Tibial nerve (tissue), 4 donors: ENCODE results near the gene TBC1D4. TPM values are rescaled to one million over a fixed set of nuclear protein-coding genes. Genes with fewer than 3 reads are reported as not detected.

Source experiments
- DNase-seq, 2 donors: peaks; one replicate each; pipeline ENCODE4 v3.0.0-alpha.2; 2019; ENCODE audit warnings: low spot score in 2 of 2
- H3K27ac ChIP-seq, 4 donors: fragments of 200-600 bp; sonication (generic) in 3 of 4; one replicate each; pipeline ENCODE4 v1.5.1; 2017 to 2019; ENCODE audit warnings: mild to moderate bottlenecking in 1 of 4
- H3K27me3 ChIP-seq, 2 donors: fragments of 200-600 bp; sonication (generic) in 1 of 2; one replicate each; pipeline versions ENCODE4 v1.5.1 to v1.6.0; 2017 to 2019
- H3K36me3 ChIP-seq, 3 donors: fragments of 200-600 bp; sonication (generic); one replicate each; pipeline ENCODE4 v1.5.1; 2018 to 2019
- H3K4me1 ChIP-seq, 4 donors: fragments of 200-600 bp; sonication (generic) in 3 of 4; one replicate each; pipeline ENCODE4 v1.5.1; 2017 to 2019
- H3K4me3 ChIP-seq, 4 donors: fragments of 200-600 bp; sonication (generic) in 3 of 4; one replicate each; pipeline ENCODE4 v1.5.1; 2017 to 2019; ENCODE audit warnings: mild to moderate bottlenecking in 1 of 4, moderate library complexity in 1 of 4
- H3K9me3 ChIP-seq, 4 donors: fragments of 200-600 bp; sonication (generic) in 3 of 4; one replicate each; pipeline ENCODE4 v1.5.1; 2017 to 2019
- CTCF ChIP-seq, 5 experiments: fragments of 200-600 bp in 3 of 5; fragments of 450-650 bp in 2 of 5; sonication (generic) in 3 of 5; IDR thresholded peaks; one replicate each; pipeline ENCODE4 v1.5.1; 2016 to 2019; ENCODE audit warnings: antibody characterized with exemption in 5 of 5, mild to moderate bottlenecking in 3 of 5, moderate library complexity in 2 of 5
- EP300 ChIP-seq, 2 donors: sonication (generic); formaldehyde crosslinking; IDR thresholded peaks; one replicate each; pipeline ENCODE4 v1.6.1; 2017; ENCODE audit warnings: antibody characterized with exemption in 2 of 2, mild to moderate bottlenecking in 1 of 2
- POLR2A ChIP-seq, 2 donors: fragments of 450-650 bp; IDR thresholded peaks; one replicate each; pipeline ENCODE4 v1.6.1; 2017; ENCODE audit warnings: antibody characterized with exemption in 2 of 2, mild to moderate bottlenecking in 2 of 2, moderate library complexity in 2 of 2
- WGBS, 2 donors: methylation state at CpG; one replicate each; pipeline ENCODE4 v1.1.5; 2018; 5-methylcytosine and 5-hydroxymethylcytosine counted together
- total RNA-seq, 4 donors: library from RNA; depleted of rRNA; stranded (reverse); fragments of >200 nt; gene quantifications; one replicate each; pipeline ENCODE4 v1.1.0, GENCODE V29; 2016

TBC1D4 gene
- total RNA-seq, 4 donors from 2014 or later = 17.7 to 45.4 (median 33.4) TPM

GRCh38 chr13:75493156-75493555 lies 11.2 kb upstream of the TBC1D4 start:
- TF ChIP-seq EP300 (IDR thresholded peaks at IDR 0.05) = no peak
- TF ChIP-seq CTCF (IDR thresholded peaks at IDR 0.05) = no peak
- no peak for TF ChIP-seq POLR2A (IDR thresholded peaks at IDR 0.05)
- no peaks in the 10 kb centered on the region for H3K36me3 ChIP-seq
- H3K27ac ChIP-seq = no peak overlapping the region
- no peak overlapping the region for H3K4me3 ChIP-seq
- peaks cover 0 to 4% (median 0%) of the 10 kb centered on the region in 4 donors for H3K4me1 ChIP-seq
- H3K27me3 ChIP-seq = no peaks in the 10 kb centered on the region
- no peaks in the 10 kb centered on the region for H3K9me3 ChIP-seq
- no peak for DNase-seq

GRCh38 chr13:75492389-75492788 lies 10.4 kb upstream of the TBC1D4 start:
- DNase-seq = no peak
- peaks cover 0 to 6% (median 0%) of the 10 kb centered on the region in 4 donors for H3K4me1 ChIP-seq
- H3K27me3 ChIP-seq = no peaks in the 10 kb centered on the region
- H3K4me3 ChIP-seq = no peak overlapping the region
- no peaks in the 10 kb centered on the region for H3K36me3 ChIP-seq
- no peaks in the 10 kb centered on the region for H3K9me3 ChIP-seq
- no peak for TF ChIP-seq CTCF (IDR thresholded peaks at IDR 0.05)
- no peak for TF ChIP-seq EP300 (IDR thresholded peaks at IDR 0.05)
- TF ChIP-seq POLR2A (IDR thresholded peaks at IDR 0.05) = no peak
- WGBS, 2 donors = 95 to 99% methylated on average over 5 of the region's 5 CpGs
- H3K27ac ChIP-seq = no peak overlapping the region

GRCh38 chr13:75491376-75491775 lies 9.4 kb upstream of the TBC1D4 start:
- 93 to 100% methylated on average over 2 of the region's 2 CpGs for WGBS, 2 donors
- no peak for DNase-seq
- Histone ChIP-seq H3K4me1 (peaks cover 0 to 16% (median 0%) of the 10 kb centered on the region in 4 donors), H3K27me3 (no peaks in the 10 kb centered on the region), H3K27ac (no peak overlapping the region), H3K36me3 (no peaks in the 10 kb centered on the region), H3K4me3 (no peak overlapping the region), H3K9me3 (no peaks in the 10 kb centered on the region)
- no peak for TF ChIP-seq EP300 (IDR thresholded peaks at IDR 0.05)
- TF ChIP-seq CTCF (IDR thresholded peaks at IDR 0.05) = no peak
- TF ChIP-seq POLR2A (IDR thresholded peaks at IDR 0.05) = no peak

- Histone ChIP-seq H3K27me3 (no peaks in the 10 kb centered on the region), H3K4me3 (no peak overlapping the region), H3K36me3 (no peaks in the 10 kb centered on the region), H3K4me1 (peaks cover 0 to 20% (median 0%) of the 10 kb centered on the region in 4 donors), H3K9me3 (no peaks in the 10 kb centered on the region), H3K27ac (no peak overlapping the region)
- TF ChIP-seq CTCF (IDR thresholded peaks at IDR 0.05) (no peak), EP300 (IDR thresholded peaks at IDR 0.05) (no peak), POLR2A (IDR thresholded peaks at IDR 0.05) (no peak)
- WGBS, 2 donors = 46 to 51% methylated on average over 10 of the region's 10 CpGs
- no peak for DNase-seq
Observed at GRCh38 chr13:75489502-75490263, 7.7 kb upstream of the TBC1D4 start.

- no peaks in the 10 kb centered on the region for H3K27me3 ChIP-seq
- H3K4me1 ChIP-seq = peaks cover 0 to 24% (median 3%) of the 10 kb centered on the region in 4 donors
- 40 to 44% methylated on average over 5 of the region's 5 CpGs for WGBS, 2 donors
- H3K36me3 ChIP-seq = no peaks in the 10 kb centered on the region
- peak overlapping the region in 1 of 4 donors; percentile 9 for H3K27ac ChIP-seq
- DNase-seq = no peak
- TF ChIP-seq EP300 (IDR thresholded peaks at IDR 0.05) (no peak), POLR2A (IDR thresholded peaks at IDR 0.05) (no peak), CTCF (IDR thresholded peaks at IDR 0.05) (no peak)
- no peaks in the 10 kb centered on the region for H3K9me3 ChIP-seq
- H3K4me3 ChIP-seq = no peak overlapping the region
Observed at GRCh38 chr13:75486146-75487062, 4.4 kb upstream of the TBC1D4 start.
